VCaP (cell line): ENCODE results near the gene NRROS.
"Not testable (repeated sequence)": the region's sequence is repeated elsewhere in the genome, so short reads cannot be mapped to it uniquely, and the experiment has no call there.

Source experiments
- H3K27ac ChIP-seq: fragments of 450-650 bp; 2 replicates; pipeline ENCODE4 v1.5.1; 2017
- CTCF ChIP-seq: fragments of 450-650 bp; conservative IDR thresholded peaks from 2 replicates; pipeline ENCODE4 v1.5.1; 2017; ENCODE audit warnings: mild to moderate bottlenecking, moderate library complexity

NRROS gene

GRCh38 chr3:196636369-196637349, 2.8 kb upstream of the NRROS start:
- TF ChIP-seq CTCF, result no peak
- H3K27ac ChIP-seq, result no peak overlapping the region

GRCh38 chr3:196637941-196638340, 1.6 kb upstream of the NRROS start:
- H3K27ac ChIP-seq, result not testable (repeated sequence)

GRCh38 chr3:196638861-196639482, 522 bp upstream of the NRROS start:
- peak overlapping the region; percentile 65; the same call in 1 of the 2 replicates for H3K27ac ChIP-seq
- no peak for TF ChIP-seq CTCF

GRCh38 chr3:196640297-196641018, 964 bp downstream of the NRROS start:
- no peak overlapping the region for H3K27ac ChIP-seq
- TF ChIP-seq CTCF, result no peak

- no peak overlapping the region for H3K27ac ChIP-seq
Observed at GRCh38 chr3:196641333-196642054, 2.0 kb downstream of the NRROS start.

GRCh38 chr3:196642434-196642833, 2.9 kb downstream of the NRROS start:
- no peak overlapping the region for H3K27ac ChIP-seq
- TF ChIP-seq CTCF, result no peak

More at GRCh38 chr3:196641333-196642054, 2.0 kb downstream of the NRROS start:
- TF ChIP-seq CTCF, result no peak

- no peak for TF ChIP-seq CTCF
- no peak overlapping the region for H3K27ac ChIP-seq
Observed at GRCh38 chr3:196643201-196643749, 3.8 kb downstream of the NRROS start.
